MG63 (cell line): ENCODE data around the gene DGLUCY. TPM values are rescaled to one million over a fixed set of nuclear protein-coding genes. Genes with fewer than 3 reads are reported as not detected.
"Not testable (repeated sequence)": the region's sequence is repeated elsewhere in the genome, so short reads cannot be mapped to it uniquely, and the experiment has no call there.

Experiments
- DNase-seq: peaks from one replicate; pipeline ENCODE4 v3.0.0-alpha.2; 2020
- H3K27me3 ChIP-seq: fragments of 250-450 bp; sonication (Bioruptor Pico); 2 replicates; pipeline ENCODE4 v1.5.1; 2020; ENCODE audit warnings: mild to moderate bottlenecking, moderate library complexity
- H3K36me3 ChIP-seq: fragments of 250-450 bp; sonication (Bioruptor Pico); 2 replicates; pipeline ENCODE4 v1.5.1; 2020; ENCODE audit warnings: mild to moderate bottlenecking, moderate library complexity
- H3K4me3 ChIP-seq: fragments of 250-450 bp; sonication (Bioruptor Pico); 2 replicates; pipeline ENCODE4 v1.5.1; 2020; ENCODE audit warnings: mild to moderate bottlenecking, moderate library complexity
- H3K9me3 ChIP-seq: fragments of 250-450 bp; sonication (Bioruptor Pico); 2 replicates; pipeline ENCODE4 v1.5.1; 2020; ENCODE audit warnings: mild to moderate bottlenecking, moderate library complexity
- total RNA-seq: library from RNA; depleted of rRNA; stranded (reverse); fragments of >200 nt; shearing (Covaris generic); gene quantifications from 2 replicates; pipeline ENCODE4 v1.2.3, GENCODE V29; 2014; ENCODE audit warnings: low replicate concordance

DGLUCY gene
- total RNA-seq, 1 experiment from 2014 or later: 18.3 TPM

- H3K4me3 ChIP-seq: no peak overlapping the region
- peak; percentile 60 for DNase-seq
- H3K36me3 ChIP-seq: peaks cover 2% of the 10 kb centered on the region
- no peaks in the 10 kb centered on the region for H3K27me3 ChIP-seq
- H3K9me3 ChIP-seq: no peaks in the 10 kb centered on the region
Measured at GRCh38 chr14:91173221-91173670, 59.4 kb downstream of the DGLUCY start.

- H3K27me3 ChIP-seq: no peaks in the 10 kb centered on the region
- DNase-seq: no peak
- no peaks in the 10 kb centered on the region for H3K9me3 ChIP-seq
- H3K4me3 ChIP-seq: no peak overlapping the region
- H3K36me3 ChIP-seq: peaks cover 2% of the 10 kb centered on the region
Measured at GRCh38 chr14:91173904-91174303, 60.0 kb downstream of the DGLUCY start.

DNA sequence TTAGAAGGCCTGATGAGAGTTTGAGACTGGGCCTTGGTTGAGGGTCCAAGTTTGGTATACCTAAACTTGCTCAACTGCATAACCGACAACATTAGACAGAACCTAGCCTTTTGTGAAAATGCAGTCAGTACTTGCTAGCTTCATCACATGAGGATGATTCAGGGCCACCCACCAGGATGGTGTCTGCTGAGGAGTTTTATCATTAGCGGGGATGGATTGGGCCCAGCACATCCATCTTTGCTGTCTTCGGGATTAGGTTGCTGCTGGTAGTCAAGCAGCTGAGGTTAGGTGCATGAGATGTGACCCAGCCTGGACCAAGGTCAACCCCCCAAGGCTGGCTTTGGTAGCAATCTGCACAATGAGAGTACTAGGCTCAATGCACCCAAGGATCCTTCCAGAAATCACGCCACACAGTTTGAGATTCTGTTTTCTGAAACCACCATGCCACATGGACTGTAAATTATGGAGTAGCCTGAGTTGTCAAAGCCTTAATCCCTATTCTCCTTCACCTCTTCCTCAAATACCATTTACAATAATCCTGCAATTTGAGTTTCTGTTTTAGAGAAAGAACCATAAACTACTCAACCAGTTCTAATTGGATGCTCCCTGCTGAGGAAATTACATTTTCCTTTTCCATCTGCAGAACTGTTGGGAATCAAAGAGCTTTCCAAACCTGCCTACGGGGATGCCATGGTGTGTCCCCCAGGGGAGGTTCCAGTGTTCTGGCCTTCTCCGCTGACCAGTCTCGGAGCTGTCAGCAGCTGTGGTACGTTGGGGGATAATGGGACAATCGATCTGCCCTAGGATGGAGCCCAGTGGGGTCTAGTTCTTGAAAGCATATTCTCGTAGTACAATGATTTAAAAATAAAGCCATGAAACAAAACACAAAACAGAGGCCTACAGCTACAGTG lies 61.7 kb downstream of the DGLUCY start:
- peaks cover 2% of the 10 kb centered on the region for H3K36me3 ChIP-seq
- no peak for DNase-seq
- no peak overlapping the region for H3K4me3 ChIP-seq
- no peaks in the 10 kb centered on the region for H3K9me3 ChIP-seq
- no peaks in the 10 kb centered on the region for H3K27me3 ChIP-seq

GRCh38 chr14:91177073-91178034 lies 63.5 kb downstream of the DGLUCY start:
- H3K27me3 ChIP-seq: no peaks in the 10 kb centered on the region
- DNase-seq: peak; percentile 22
- H3K36me3 ChIP-seq: peaks cover 2% of the 10 kb centered on the region
- no peaks in the 10 kb centered on the region for H3K9me3 ChIP-seq
- no peak overlapping the region for H3K4me3 ChIP-seq

GRCh38 chr14:91180611-91181010 lies 66.7 kb downstream of the DGLUCY start:
- Histone ChIP-seq H3K36me3 (no peaks in the 10 kb centered on the region; the same call in none of the 2 replicates), H3K4me3 (no peak overlapping the region), H3K9me3 (no peaks in the 10 kb centered on the region), H3K27me3 (no peaks in the 10 kb centered on the region)
- no peak for DNase-seq

- not testable (repeated sequence) for H3K4me3 ChIP-seq, H3K36me3 ChIP-seq, H3K27me3 ChIP-seq, DNase-seq, H3K9me3 ChIP-seq
Measured at GRCh38 chr14:91182753-91183152, 68.9 kb downstream of the DGLUCY start.

DNA sequence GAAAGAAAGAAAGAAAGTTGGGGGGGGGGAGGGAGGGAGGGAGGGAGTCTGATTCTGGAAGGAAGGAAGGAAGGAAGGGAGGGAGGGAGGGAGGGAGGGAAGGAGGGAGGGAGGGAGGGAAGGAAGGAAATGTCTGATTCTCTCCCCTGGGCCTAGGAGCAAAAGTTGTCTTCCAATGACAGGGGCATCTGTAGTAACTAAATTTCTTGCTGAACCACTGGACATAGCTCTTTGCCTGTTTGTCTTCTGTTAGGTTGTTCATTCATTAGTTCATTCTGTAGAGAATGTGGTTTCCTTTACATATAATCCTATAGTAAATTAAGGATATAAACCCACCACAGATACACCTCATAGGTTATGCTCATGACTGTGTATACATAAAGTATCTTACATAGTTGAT lies 70.7 kb downstream of the DGLUCY start:
- H3K36me3 ChIP-seq: no peaks in the 10 kb centered on the region; the same call in 1 of the 2 replicates
- H3K9me3 ChIP-seq: no peaks in the 10 kb centered on the region
- H3K4me3 ChIP-seq: no peak overlapping the region
- no peak for DNase-seq
- H3K27me3 ChIP-seq: no peaks in the 10 kb centered on the region

GRCh38 chr14:91185721-91186120 lies 71.8 kb downstream of the DGLUCY start:
- peak; percentile 19 for DNase-seq
- no peaks in the 10 kb centered on the region; the same call in 1 of the 2 replicates for H3K36me3 ChIP-seq
- no peaks in the 10 kb centered on the region for H3K9me3 ChIP-seq
- H3K4me3 ChIP-seq: no peak overlapping the region
- H3K27me3 ChIP-seq: no peaks in the 10 kb centered on the region

GRCh38 chr14:91186515-91187066 lies 72.7 kb downstream of the DGLUCY start:
- H3K27me3 ChIP-seq: no peaks in the 10 kb centered on the region
- peak; percentile 35 for DNase-seq
- no peaks in the 10 kb centered on the region; the same call in 1 of the 2 replicates for H3K36me3 ChIP-seq
- no peak overlapping the region for H3K4me3 ChIP-seq
- no peaks in the 10 kb centered on the region for H3K9me3 ChIP-seq

- Histone ChIP-seq H3K36me3 (no peaks in the 10 kb centered on the region; the same call in none of the 2 replicates), H3K27me3 (no peaks in the 10 kb centered on the region), H3K4me3 (no peak overlapping the region), H3K9me3 (no peaks in the 10 kb centered on the region)
- DNase-seq: no peak
Measured at GRCh38 chr14:91187271-91187670, 73.4 kb downstream of the DGLUCY start.

GRCh38 chr14:91190853-91191252 lies 77.0 kb downstream of the DGLUCY start:
- DNase-seq: no peak
- Histone ChIP-seq H3K4me3 (no peak overlapping the region), H3K36me3 (no peaks in the 10 kb centered on the region; the same call in 1 of the 2 replicates)

GRCh38 chr14:91193069-91193468 lies 79.2 kb downstream of the DGLUCY start:
- no peaks in the 10 kb centered on the region for H3K27me3 ChIP-seq
- no peak overlapping the region for H3K4me3 ChIP-seq
- DNase-seq: no peak

More at GRCh38 chr14:91190853-91191252, 77.0 kb downstream of the DGLUCY start:
- H3K27me3 ChIP-seq: no peaks in the 10 kb centered on the region
- no peaks in the 10 kb centered on the region for H3K9me3 ChIP-seq

GRCh38 chr14:91195881-91196280 lies 82.0 kb downstream of the DGLUCY start:
- Histone ChIP-seq H3K9me3 (no peaks in the 10 kb centered on the region), H3K36me3 (peaks cover 10% of the 10 kb centered on the region), H3K27me3 (no peaks in the 10 kb centered on the region), H3K4me3 (no peak overlapping the region)
- no peak for DNase-seq

More at GRCh38 chr14:91193069-91193468, 79.2 kb downstream of the DGLUCY start:
- Histone ChIP-seq H3K36me3 (no peaks in the 10 kb centered on the region; the same call in 1 of the 2 replicates), H3K9me3 (no peaks in the 10 kb centered on the region)

GRCh38 chr14:91197631-91198030 lies 83.8 kb downstream of the DGLUCY start:
- DNase-seq: no peak
- H3K27me3 ChIP-seq: no peaks in the 10 kb centered on the region
- H3K36me3 ChIP-seq: peaks cover 10% of the 10 kb centered on the region
- H3K4me3 ChIP-seq: no peak overlapping the region
- no peaks in the 10 kb centered on the region for H3K9me3 ChIP-seq

DNA sequence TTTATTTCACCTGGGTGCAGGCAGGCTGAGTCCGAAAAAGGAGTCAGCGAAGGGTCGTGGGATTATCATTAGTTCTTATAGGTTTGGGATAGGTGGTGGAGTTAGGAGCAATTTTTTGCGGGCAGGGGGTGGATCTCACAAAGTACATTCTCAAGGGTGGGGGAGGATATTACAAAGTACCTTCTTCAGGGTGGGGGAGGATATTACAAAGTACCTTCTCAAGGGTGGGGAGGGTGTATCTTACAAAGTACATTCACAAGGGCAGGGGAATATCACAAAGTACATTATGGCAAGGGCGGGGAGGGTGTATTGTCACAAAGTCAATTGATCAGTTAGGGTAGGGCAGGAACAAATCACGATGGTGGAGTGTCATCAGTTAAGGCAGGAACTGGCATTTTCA lies 86.9 kb downstream of the DGLUCY start:
- not testable (repeated sequence) for H3K9me3 ChIP-seq

GRCh38 chr14:91202234-91202974 lies 88.5 kb downstream of the DGLUCY start:
- Histone ChIP-seq H3K4me3 (no peak overlapping the region), H3K27me3 (no peaks in the 10 kb centered on the region), H3K36me3 (peaks cover 10% of the 10 kb centered on the region), H3K9me3 (no peaks in the 10 kb centered on the region)
- no peak for DNase-seq

More for the DNA sequence above, 86.9 kb downstream of the DGLUCY start:
- not testable (repeated sequence) for H3K4me3 ChIP-seq, DNase-seq, H3K36me3 ChIP-seq, H3K27me3 ChIP-seq
